Panc1 (cell line): ENCODE measurements around the gene CXorf65. TPM values are rescaled to one million over a fixed set of nuclear protein-coding genes. Genes with fewer than 3 reads are reported as not detected.

Source experiments
- ATAC-seq: fragments of 200-7000 bp; cut with Tn5 transposase; 2 replicates; pipeline ENCODE4 v1.9.1; 2020; ENCODE audit warnings: mild to moderate bottlenecking, moderate library complexity
- Bru-seq: library from RNA; stranded (reverse); fragments of 400-500 nt; gene quantifications from one replicate; lab custom pipeline; 2021; lab: Mats Ljungman, UMichigan
- BruChase-seq, 2 experiments: library from RNA; stranded (reverse); fragments of 400-500 nt; gene quantifications; one replicate each; lab custom pipeline; 2021; lab: Mats Ljungman, UMichigan
- BruUV-seq: library from RNA; stranded (reverse); fragments of 400-500 nt; replicated peaks from 2 replicates; lab custom pipeline; 2021; lab: Mats Ljungman, UMichigan
- CTCF ChIA-PET: fragments of 300-600 bp; sonication (Branson Sonifier 250); formaldehyde crosslinking; loops from one replicate; lab custom pipeline; 2022; ENCODE audit warnings: antibody characterized with exemption; lab: Charles Lee
- POLR2A ChIA-PET: fragments of 300-600 bp; sonication (Branson Sonifier 250); formaldehyde crosslinking; loops from one replicate; lab custom pipeline; 2022; ENCODE audit warnings: antibody characterized with exemption; lab: Charles Lee
- DNase-seq: peaks from one replicate; pipeline ENCODE4 v3.0.0-alpha.2; 2010; ENCODE audit warnings: low read depth, low spot score
- H3K27ac ChIP-seq: 2 replicates; pipeline ENCODE4 v1.5.1; 2011; ENCODE audit warnings: mild to moderate bottlenecking, low read length, inconsistent platforms
- H3K27me3 ChIP-seq: fragments of 200-500 bp; sonication (Bioruptor generic); 2 replicates; pipeline ENCODE4 v1.6.0; 2014; ENCODE audit warnings: low read length, inconsistent platforms; ENCODE audit not compliant: control insufficient read depth, insufficient read depth
- H3K36me3 ChIP-seq: fragments of 200-500 bp; sonication (Bioruptor generic); 2 replicates; pipeline ENCODE4 v1.5.1; 2014; ENCODE audit warnings: inconsistent platforms, mild to moderate bottlenecking, low read length, moderate library complexity; ENCODE audit not compliant: control insufficient read depth, insufficient read depth
- H3K4me1 ChIP-seq: 2 replicates; pipeline ENCODE4 v1.5.1; 2011; ENCODE audit warnings: inconsistent platforms, mild to moderate bottlenecking, low read length, moderate library complexity; ENCODE audit not compliant: control insufficient read depth, insufficient read depth
- H3K4me3 ChIP-seq, 2 experiments: 2 replicates each; pipeline ENCODE4 v1.5.1; 2011 to 2012; ENCODE audit warnings: low read depth in 2 of 2, low read length in 2 of 2, mild to moderate bottlenecking in 2 of 2, inconsistent platforms in 1 of 2, moderate library complexity in 1 of 2
- H3K9me3 ChIP-seq: fragments of 200-500 bp; sonication (Bioruptor generic); 2 replicates; pipeline ENCODE4 v1.5.1; 2014; ENCODE audit warnings: low read depth, mild to moderate bottlenecking, inconsistent platforms, low read length, moderate library complexity; ENCODE audit not compliant: control insufficient read depth, insufficient read depth
- CTCF ChIP-seq: fragments of 450-650 bp; IDR thresholded peaks from 2 replicates; pipeline ENCODE4 v1.5.1; 2017; ENCODE audit warnings: mild to moderate bottlenecking
- POLR2AphosphoS5 ChIP-seq: IDR thresholded peaks from 2 replicates; pipeline ENCODE4 v1.6.1; 2012; ENCODE audit warnings: mild to moderate bottlenecking, low read depth, low read length, moderate library complexity
- REST ChIP-seq, 2 experiments: IDR thresholded peaks; 2 replicates each; pipeline ENCODE4 v1.6.1; 2011 to 2012; ENCODE audit warnings: low read depth in 2 of 2, control low read depth in 1 of 2, low read length in 1 of 2, mild to moderate bottlenecking in 1 of 2, moderate library complexity in 1 of 2; ENCODE audit not compliant: insufficient read depth in 1 of 2
- SIN3A ChIP-seq: IDR thresholded peaks from 2 replicates; pipeline ENCODE4 v1.6.1; 2012; ENCODE audit warnings: low read depth, mild to moderate bottlenecking, low read length, moderate library complexity, borderline replicate concordance; ENCODE audit not compliant: insufficient read depth
- TCF7L2 ChIP-seq: IDR thresholded peaks from 2 replicates; pipeline ENCODE4 v1.6.1; 2011; ENCODE audit warnings: mild to moderate bottlenecking, low read depth, low read length, inconsistent platforms
- in situ Hi-C: cut with HindIII; loops from 2 replicates; pipeline ENCODE4 v1.10.0; 2016; ENCODE audit warnings: low sequenced_read_pairs, low pct_unique_long_range_greater_than_20kb
- intact Hi-C: fragments of 100-400 bp; cut with micrococcal nuclease; formaldehyde crosslinking; loops from one replicate; pipeline ENCODE4 v1.10.0; 2022; ENCODE audit not compliant: unreplicated experiment
- long read RNA-seq: library from polyadenylated mRNA; unstranded; transcript quantifications from one replicate; pipeline ENCODE4 v2.0.0, GENCODE V29; 2021; ENCODE audit not compliant: unreplicated experiment
- polyA plus RNA-seq: library from polyadenylated mRNA; unstranded; fragments of >200 nt; gene quantifications from one replicate; pipeline ENCODE4 v1.2.1, GENCODE V29; 2012; ENCODE audit warnings: missing spikeins; ENCODE audit not compliant: insufficient read length
- total RNA-seq: library from RNA; stranded (reverse); gene quantifications from one replicate; pipeline ENCODE4 v1.2.1, GENCODE V29; 2021; ENCODE audit not compliant: unreplicated experiment

Gene CXorf65
- total RNA-seq (not detected), Bru-seq, nascent RNA (not detected), BruChase-seq, experiment 1, labeled RNA remaining after a 2-hour chase (not detected), BruChase-seq, experiment 2, labeled RNA remaining after a 6-hour chase (not detected)
- not detected for polyA plus RNA-seq
- long read RNA-seq = 0 reads

GRCh38 chrX:71106427-71106826 is at the start of gene CXorf65:
Gene CXorf65, minus strand, starts transcription at chrX:71106740. Its CDS starts 184 bp downstream, at chrX:71106556.
- in situ Hi-C loops = no loop called here
- H3K27ac ChIP-seq = no peak within 1 kb of the TSS
- H3K36me3 ChIP-seq = no peaks in the 10 kb centered on the region

GRCh38 chrX:71154641-71155040 is 48.1 kb upstream of the CXorf65 start:
- no TSS peak for BruUV-seq
- intact Hi-C loops = no loop called here
- TF ChIP-seq SIN3A = no peak
- no peak for TF ChIP-seq TCF7L2
- no peak for TF ChIP-seq REST (IDR thresholded peaks at IDR 0.05; ENCODE audit: insufficient read depth in 1 of 2, low read depth in 2 of 2, low read length in 1 of 2)
- no peak for TF ChIP-seq CTCF
- no peak for TF ChIP-seq POLR2AphosphoS5
- in situ Hi-C loops = no loop called here
- H3K9me3 ChIP-seq = no peaks in the 10 kb centered on the region
- no peak overlapping the region for H3K27ac ChIP-seq
- DNase-seq (no peak), ATAC-seq (no peak)
- H3K36me3 ChIP-seq = no peaks in the 10 kb centered on the region
- ChIA-PET POLR2A (no interaction called here), CTCF (no interaction called here)
- H3K4me1 ChIP-seq = no peaks in the 10 kb centered on the region
- no peak overlapping the region for H3K4me3 ChIP-seq
- H3K27me3 ChIP-seq = no peaks in the 10 kb centered on the region

More at GRCh38 chrX:71106427-71106826, at the start of gene CXorf65:
- CTCF ChIA-PET = no interaction called here
- TF ChIP-seq POLR2AphosphoS5 = no peak
- TF ChIP-seq TCF7L2 = no peak
- no peak for TF ChIP-seq CTCF
- TF ChIP-seq SIN3A = no peak
- no peak for TF ChIP-seq REST (IDR thresholded peaks at IDR 0.05; ENCODE audit: insufficient read depth in 1 of 2, low read depth in 2 of 2, low read length in 1 of 2)
- Histone ChIP-seq H3K9me3 (no peaks in the 10 kb centered on the region), H3K27me3 (no peaks in the 10 kb centered on the region), H3K4me1 (peaks cover 4% of the 10 kb centered on the region; the same call in 1 of the 2 replicates), H3K4me3 (no peak within 1 kb of the TSS)
- ATAC-seq = no peak
- no peak for DNase-seq
- BruUV-seq = no TSS peak
- POLR2A ChIA-PET = no interaction called here
- intact Hi-C loops = no loop called here
